A549 (cell line): ENCODE results near the gene GGPS1. TPM values are rescaled to one million over a fixed set of nuclear protein-coding genes. Genes with fewer than 3 reads are reported as not detected.

Experiments used
- ATAC-seq, 2 experiments: fragments of 200-7000 bp in 1 of 2; fragments of >200 bp in 1 of 2; cut with Nextera tagmentation in 1 of 2; cut with Tn5 transposase in 1 of 2; 3 replicates each; pipeline versions ENCODE4 v1.8.0 to v1.9.1; 2018 to 2020; ENCODE audit warnings: mild to moderate bottlenecking in 1 of 2, moderate library complexity in 1 of 2
- CTCF ChIA-PET: fragments of 300-600 bp; sonication (Branson Sonifier 250); formaldehyde crosslinking; extraction: SDS; loops from one replicate; lab custom pipeline; 2021; ENCODE audit warnings: antibody characterized with exemption, inconsistent platforms; lab: Yijun Ruan, JAX
- POLR2A ChIA-PET: fragments of 350-600 bp; formaldehyde crosslinking; extraction: SDS; loops from one replicate; lab custom pipeline; 2021; ENCODE audit warnings: antibody characterized with exemption, inconsistent platforms; lab: Yijun Ruan, JAX
- DNase-seq, 2 experiments: peaks; one replicate each; pipeline versions ENCODE4 v3.0.0 to v3.0.0-alpha.2; 2011 to 2016; ENCODE audit warnings: low read depth in 1 of 2, low spot score in 1 of 2
- FAIRE-seq: peaks from 2 replicates; lab custom pipeline; 2011; peaks lifted over from hg19 to GRCh38; lab: Jason Lieb, UNC
- H3K27ac ChIP-seq, 2 experiments: fragments of >200 bp; sonication (Bioruptor Twin); formaldehyde crosslinking; 3 replicates each; pipeline ENCODE4 v1.5.1; 2016 to 2017
- H3K4me1 ChIP-seq: fragments of >200 bp; sonication (Bioruptor Twin); formaldehyde crosslinking; 3 replicates; pipeline ENCODE4 v1.6.1; 2016
- H3K4me2 ChIP-seq: fragments of >200 bp; sonication (Bioruptor Twin); formaldehyde crosslinking; 3 replicates; pipeline ENCODE4 v1.6.1; 2016
- H3K4me3 ChIP-seq: fragments of >200 bp; sonication (Bioruptor Twin); formaldehyde crosslinking; 3 replicates; pipeline ENCODE4 v1.5.1; 2016
- H3K9me3 ChIP-seq: fragments of >200 bp; sonication (Bioruptor Twin); formaldehyde crosslinking; 3 replicates; pipeline ENCODE4 v1.6.1; 2016
- CBX8 ChIP-seq: fragments of 200-600 bp; sonication (generic); IDR thresholded peaks from 2 replicates; pipeline ENCODE4 v1.6.1; 2016
- CHD2 ChIP-seq: fragments of 150-350 bp; IDR thresholded peaks from 2 replicates; pipeline ENCODE4 v1.6.1; 2014; ENCODE audit warnings: low read length; ENCODE audit not compliant: partially characterized antibody
- CHD4 ChIP-seq: fragments of 200-600 bp; sonication (generic); IDR thresholded peaks from 2 replicates; pipeline ENCODE4 v1.6.1; 2016; ENCODE audit warnings: antibody characterized with exemption, mild to moderate bottlenecking, borderline replicate concordance
- CTCF ChIP-seq: fragments of >200 bp; sonication (Bioruptor Twin); formaldehyde crosslinking; IDR thresholded peaks from 3 replicates; pipeline ENCODE4 v1.5.1; 2016
- EHMT2 ChIP-seq: fragments of 200-600 bp; sonication (generic); IDR thresholded peaks from 2 replicates; pipeline ENCODE4 v1.6.1; 2016; ENCODE audit warnings: antibody characterized with exemption, low read depth, mild to moderate bottlenecking, moderate library complexity
- FOSB ChIP-seq: fragments of 250-450 bp; sonication (Bioruptor Pico); IDR thresholded peaks from 2 replicates; pipeline ENCODE4 v1.5.0; 2020; ENCODE audit warnings: mild to moderate bottlenecking, moderate library complexity
- FOXS1 ChIP-seq: fragments of 250-450 bp; sonication (Bioruptor Pico); IDR thresholded peaks from 2 replicates; pipeline ENCODE4 v1.5.0; 2020; ENCODE audit warnings: mild to moderate bottlenecking, moderate library complexity
- GATA3 ChIP-seq: IDR thresholded peaks from 2 replicates; pipeline ENCODE4 v1.6.1; 2012; ENCODE audit warnings: borderline replicate concordance
- HMGXB4 ChIP-seq: fragments of 250-450 bp; sonication (Bioruptor Pico); IDR thresholded peaks from 2 replicates; pipeline ENCODE4 v1.5.0; 2021; ENCODE audit warnings: mild to moderate bottlenecking, moderate library complexity, borderline replicate concordance
- HOXB5 ChIP-seq: fragments of 250-450 bp; sonication (Bioruptor Pico); IDR thresholded peaks from 2 replicates; pipeline ENCODE4 v1.5.0; 2020; ENCODE audit warnings: mild to moderate bottlenecking, moderate library complexity
- PHF8 ChIP-seq: fragments of 200-600 bp; sonication (generic); IDR thresholded peaks from 2 replicates; pipeline ENCODE4 v1.6.1; 2016; ENCODE audit warnings: low read depth, mild to moderate bottlenecking, antibody characterized with exemption, moderate library complexity, borderline replicate concordance
- REST ChIP-seq: fragments of 200-600 bp; sonication (generic); IDR thresholded peaks from 2 replicates; pipeline ENCODE4 v1.6.1; 2016; ENCODE audit warnings: antibody characterized with exemption, mild to moderate bottlenecking, moderate library complexity
- RFX5 ChIP-seq: fragments of 450-650 bp; IDR thresholded peaks from 2 replicates; pipeline ENCODE4 v1.7.1; 2014; ENCODE audit warnings: antibody characterized with exemption, mild to moderate bottlenecking, moderate library complexity
- SREBF2 ChIP-seq: fragments of 450-650 bp; IDR thresholded peaks from 2 replicates; pipeline ENCODE4 v1.6.1; 2014; ENCODE audit warnings: mild to moderate bottlenecking, moderate library complexity
- TFCP2L1 ChIP-seq: fragments of 250-450 bp; sonication (Bioruptor Pico); IDR thresholded peaks from 2 replicates; pipeline ENCODE4 v1.5.0; 2021; ENCODE audit warnings: mild to moderate bottlenecking
- USF2 ChIP-seq: fragments of 450-650 bp; IDR thresholded peaks from 2 replicates; pipeline ENCODE4 v1.6.1; 2014; ENCODE audit warnings: antibody characterized with exemption
- WGBS: methylation state at CpG from one replicate; pipeline ENCODE4 v1.1.6; 2017; ENCODE audit errors: missing lambda C conversion rate; 5-methylcytosine and 5-hydroxymethylcytosine counted together
- polyA plus RNA-seq, 4 experiments: library from polyadenylated mRNA; depleted of rRNA in 3 of 4; stranded (reverse); fragments of >200 nt; fragmentation: RNase III in 1 of 4; extraction: RNeasy Plus Mini Kit Qiagen cat#74134 plus additional on column Dnase treatment in 1 of 4; gene quantifications; 2 replicates in 3 of 4; 3 replicates in 1 of 4; pipeline ENCODE4 v1.2.3, GENCODE V29; 2011 to 2017

The GGPS1 gene
- polyA plus RNA-seq, 2 of the 4 experiments (the other 2 are of a cell fraction), result 27.5 to 58.5 TPM

- ChIA-PET CTCF (interaction anchor here (0.6 to 1.5 kb wide), 5 partner anchors 10 to 88 kb away, joined by 3 to 9 read pairs (median 4); no protein-coding TSS in a partner anchor), POLR2A (interaction anchor here (0.7 kb wide), 2 partner anchors 74 to 356 kb away, joined by 7 read pairs; no protein-coding TSS in a partner anchor)
- H3K27ac ChIP-seq, result no peak overlapping the region
- FAIRE-seq, result no peak
- H3K4me2 ChIP-seq, result no peak overlapping the region
- DNase-seq, result no peak
- ATAC-seq, result no peak
- no peaks in the 10 kb centered on the region for H3K4me1 ChIP-seq
- H3K4me3 ChIP-seq, result no peak overlapping the region
- TF ChIP-seq GATA3, result no peak
- TF ChIP-seq USF2, result no peak
- no peak for TF ChIP-seq CHD4
- no peak for TF ChIP-seq RFX5
- TF ChIP-seq, all 56 proteins: peak for 0
- WGBS, result 88% methylated on average over 1 of the region's 1 CpG
- H3K9me3 ChIP-seq, result no peaks in the 10 kb centered on the region
Observed at GRCh38 chr1:235341334-235341733, 13.0 kb downstream of the GGPS1 start.

- TF ChIP-seq CHD4 (no peak), CTCF (no peak), SREBF2 (no peak), CBX8 (no peak), HOXB5 (CRISPR knock-in tag) (no peak), FOXS1 (CRISPR knock-in tag) (no peak), HMGXB4 (CRISPR knock-in tag) (no peak), FOSB (no peak), EHMT2 (no peak), PHF8 (no peak), CHD2 (no peak), GATA3 (no peak), TFCP2L1 (CRISPR knock-in tag) (no peak), REST (no peak)
- no peak for FAIRE-seq
- H3K4me2 ChIP-seq, result no peak overlapping the region
- ChIA-PET CTCF (interaction anchor here (0.6 to 1.4 kb wide), 5 partner anchors 13 to 85 kb away, joined by 3 to 4 read pairs (median 4); no protein-coding TSS in a partner anchor), POLR2A (interaction anchor here (0.9 kb wide), 1 partner anchor 14 kb away, joined by 4 read pairs; the partner anchor contains the start of genes ARID4B and GGPS1)
- no peak overlapping the region for H3K27ac ChIP-seq
- no peaks in the 10 kb centered on the region for H3K9me3 ChIP-seq
- no peak for ATAC-seq
- no peak for DNase-seq
- no peaks in the 10 kb centered on the region for H3K4me1 ChIP-seq
- H3K4me3 ChIP-seq, result no peak overlapping the region
- WGBS, result 77% methylated on average over 6 of the region's 6 CpGs
Observed at GRCh38 chr1:235342039-235342438, 13.7 kb downstream of the GGPS1 start.
